ENCODE results near the gene PSME1. TPM values are rescaled to one million over a fixed set of nuclear protein-coding genes. Genes with fewer than 3 reads are reported as not detected.
"Not testable (repeated sequence)": the region's sequence is repeated elsewhere in the genome, so short reads cannot be mapped to it uniquely, and the experiment has no call there.

PSME1 gene
- total RNA-seq, 4 donors from 2014 or later = 100 to 256 (median 116) TPM

- Histone ChIP-seq H3K4me1 (peaks cover 4 to 5% (median 4%) of the 10 kb centered on the region in 3 donors), H3K4me3 (no peak overlapping the region), H3K27me3 (no peaks in the 10 kb centered on the region), H3K27ac (no peak overlapping the region), H3K9me3 (no peaks in the 10 kb centered on the region), H3K36me3 (peaks cover 0 to 66% (median 6%) of the 10 kb centered on the region in 3 donors)
- TF ChIP-seq CTCF (IDR thresholded peaks at IDR 0.05) (no peak), POLR2A (IDR thresholded peaks at IDR 0.05) (no peak)
- 67 to 92% methylated on average over 3 to 4 of the region's 4 CpGs for WGBS, 2 donors
- DNase-seq = no peak
- intact Hi-C loops (cut with DNase I) = loop anchor here (5.0 kb wide), 1 partner anchor 43 kb away; no protein-coding TSS in a partner anchor
Observed at GRCh38 chr14:24100197-24100981, 35.6 kb upstream of the PSME1 start.

DNA sequence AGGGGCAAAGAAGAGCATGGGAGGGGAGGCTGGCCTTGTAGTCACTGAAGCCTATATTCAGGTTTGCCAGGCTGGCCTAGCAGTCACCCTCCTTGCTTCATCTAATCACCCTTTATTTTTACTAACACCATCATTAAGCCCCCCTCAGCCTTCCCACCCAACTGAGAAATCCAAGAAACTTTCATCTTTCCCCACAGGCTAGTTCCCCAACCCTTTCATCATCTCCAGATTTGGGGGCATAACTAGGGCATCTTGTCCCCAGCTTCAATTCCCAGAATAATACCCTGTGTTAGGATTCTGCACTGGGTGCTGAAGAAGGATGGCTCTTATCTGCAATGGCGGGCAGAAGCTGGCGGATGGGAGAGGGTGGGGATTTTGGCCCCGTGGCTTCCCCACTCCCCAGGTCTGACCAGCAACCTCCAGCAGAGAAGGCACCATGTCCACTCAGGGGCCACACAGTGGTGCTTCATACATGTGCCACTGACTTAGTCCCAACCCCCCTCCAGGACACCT, 35.0 kb upstream of the PSME1 start:
- Histone ChIP-seq H3K4me3 (no peak overlapping the region), H3K27me3 (no peaks in the 10 kb centered on the region), H3K36me3 (peaks cover 0 to 66% (median 6%) of the 10 kb centered on the region in 3 donors), H3K27ac (no peak overlapping the region), H3K9me3 (no peaks in the 10 kb centered on the region), H3K4me1 (no peaks in the 10 kb centered on the region)
- no peak for DNase-seq
- intact Hi-C loops (cut with DNase I) = loop anchor here (5.0 kb wide), 1 partner anchor 44 kb away; no protein-coding TSS in a partner anchor
- no CpG with 5 or more reads among the region's 3 CpGs for WGBS, 2 donors
- TF ChIP-seq CTCF (IDR thresholded peaks at IDR 0.05) (no peak), POLR2A (IDR thresholded peaks at IDR 0.05) (no peak)

GRCh38 chr14:24102357-24103048, 33.5 kb upstream of the PSME1 start:
- H3K36me3 ChIP-seq = peaks cover 0 to 66% (median 6%) of the 10 kb centered on the region in 3 donors
- H3K4me1 ChIP-seq = peaks cover 0 to 4% (median 0%) of the 10 kb centered on the region in 3 donors
- intact Hi-C loops (cut with DNase I) = loop anchor here (5.0 kb wide), 1 partner anchor 45 kb away; no protein-coding TSS in a partner anchor

DNA sequence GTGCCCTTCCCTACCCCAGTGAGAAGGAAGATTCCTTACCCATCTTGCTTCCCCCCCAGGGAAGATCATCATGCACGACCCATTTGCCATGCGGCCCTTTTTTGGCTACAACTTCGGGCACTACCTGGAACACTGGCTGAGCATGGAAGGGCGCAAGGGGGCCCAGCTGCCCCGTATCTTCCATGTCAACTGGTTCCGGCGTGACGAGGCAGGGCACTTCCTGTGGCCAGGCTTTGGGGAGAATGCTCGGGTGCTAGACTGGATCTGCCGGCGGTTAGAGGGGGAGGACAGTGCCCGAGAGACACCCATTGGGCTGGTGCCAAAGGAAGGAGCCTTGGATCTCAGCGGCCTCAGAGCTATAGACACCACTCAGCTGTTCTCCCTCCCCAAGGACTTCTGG, 32.5 kb upstream of the PSME1 start:
- no peaks in the 10 kb centered on the region for H3K27me3 ChIP-seq
- DNase-seq = no peak
- H3K4me1 ChIP-seq = peaks cover 0 to 5% (median 0%) of the 10 kb centered on the region in 3 donors
- H3K27ac ChIP-seq = no peak overlapping the region
- intact Hi-C loops (cut with DNase I) = loop anchor here (5.0 kb wide), 1 partner anchor 46 kb away; no protein-coding TSS in a partner anchor
- no peak for TF ChIP-seq CTCF (IDR thresholded peaks at IDR 0.05)
- no peak for TF ChIP-seq POLR2A (IDR thresholded peaks at IDR 0.05)
- H3K36me3 ChIP-seq = peaks cover 0 to 57% (median 6%) of the 10 kb centered on the region in 3 donors
- H3K4me3 ChIP-seq = no peak overlapping the region
- no peaks in the 10 kb centered on the region for H3K9me3 ChIP-seq
- WGBS, 2 donors = 87 to 93% methylated on average over 3 of the region's 13 CpGs

More at GRCh38 chr14:24102357-24103048, 33.5 kb upstream of the PSME1 start:
- WGBS, 2 donors = 90 to 96% methylated on average over 5 to 6 of the region's 7 CpGs
- DNase-seq = no peak
- H3K27me3 ChIP-seq = no peaks in the 10 kb centered on the region
- no peaks in the 10 kb centered on the region for H3K9me3 ChIP-seq
- no peak overlapping the region for H3K27ac ChIP-seq
- TF ChIP-seq CTCF (IDR thresholded peaks at IDR 0.05) (no peak), POLR2A (IDR thresholded peaks at IDR 0.05) (no peak)
- H3K4me3 ChIP-seq = no peak overlapping the region

- H3K27me3 ChIP-seq; intact Hi-C loops (cut with DNase I); H3K27ac ChIP-seq; H3K9me3 ChIP-seq; DNase-seq; H3K4me3 ChIP-seq: not testable (repeated sequence)
- peaks cover 0 to 34% (median 6%) of the 10 kb centered on the region in 3 donors for H3K36me3 ChIP-seq
- WGBS, 2 donors = 84 to 93% methylated on average over 8 of the region's 8 CpGs
- H3K4me1 ChIP-seq = peaks cover 0 to 14% (median 0%) of the 10 kb centered on the region in 3 donors
Observed at GRCh38 chr14:24105609-24106239, 30.3 kb upstream of the PSME1 start.
